Naive B cell (primary cell): ENCODE results near the gene NXN. TPM values are rescaled to one million over a fixed set of nuclear protein-coding genes. Genes with fewer than 3 reads are reported as not detected.
"Not testable (repeated sequence)": the region's sequence is repeated elsewhere in the genome, so short reads cannot be mapped to it uniquely, and the experiment has no call there.

Experiments
- ATAC-seq, 2 donors: fragments of 150-1000 bp; cut with Tn5 transposase; 2 replicates each; pipeline ENCODE4 v1.10.0; 2021; ENCODE audit warnings: low read depth in 2 of 2, mild to moderate bottlenecking in 2 of 2, moderate library complexity in 2 of 2
- DNase-seq: peaks from one replicate; pipeline ENCODE4 v3.0.0; 2022
- H3K27ac Mint-ChIP-seq, 6 donors: one replicate each; pipeline ENCODE4 v1.8.0; 2020 to 2022; ENCODE audit warnings: mild to moderate bottlenecking in 6 of 6, mixed read lengths in 6 of 6, moderate library complexity in 5 of 6, inconsistent platforms in 2 of 6
- H3K27me3 Mint-ChIP-seq, 3 donors: one replicate each; pipeline ENCODE4 v1.8.0; 2021 to 2022; ENCODE audit warnings: mixed read lengths in 3 of 3, mild to moderate bottlenecking in 1 of 3
- H3K36me3 Mint-ChIP-seq, 2 donors: one replicate each; pipeline ENCODE4 v1.8.0; 2020 to 2022; ENCODE audit warnings: mixed read lengths in 2 of 2, inconsistent platforms in 1 of 2, mild to moderate bottlenecking in 1 of 2
- H3K4me1 Mint-ChIP-seq, 3 donors: one replicate each; pipeline ENCODE4 v1.8.0; 2020 to 2022; ENCODE audit warnings: mixed read lengths in 3 of 3, inconsistent platforms in 1 of 3, mild to moderate bottlenecking in 1 of 3, moderate library complexity in 1 of 3
- H3K4me3 Mint-ChIP-seq, 8 donors: one replicate each; pipeline ENCODE4 v1.8.0; 2020 to 2022; ENCODE audit warnings: mild to moderate bottlenecking in 8 of 8, mixed read lengths in 8 of 8, moderate library complexity in 8 of 8, inconsistent platforms in 2 of 8
- H3K9me3 Mint-ChIP-seq, 7 donors: one replicate each; pipeline ENCODE4 v1.8.0; 2020 to 2022; ENCODE audit warnings: mixed read lengths in 7 of 7, mild to moderate bottlenecking in 5 of 7, inconsistent platforms in 2 of 7, moderate library complexity in 1 of 7
- polyA plus RNA-seq, 6 donors: library from polyadenylated mRNA; unstranded; fragments of 300-500 nt; fragmentation: Illumina TruSeq; gene quantifications; one replicate each; pipeline ENCODE4 v1.2.3, GENCODE V29; 2021; ENCODE audit warnings: low read depth in 6 of 6

NXN gene
- polyA plus RNA-seq, 6 donors from 2014 or later = 0.36 to 0.40 TPM; not detected in 4

- Mint-ChIP-seq H3K27ac (no peak overlapping the region), H3K4me3 (no peak overlapping the region), H3K36me3 (peaks cover 14 to 16% of the 10 kb centered on the region in 2 donors), H3K9me3 (no peaks in the 10 kb centered on the region), H3K27me3 (no peaks in the 10 kb centered on the region), H3K4me1 (peaks cover 16 to 17% (median 17%) of the 10 kb centered on the region in 3 donors)
- no peak for DNase-seq
- ATAC-seq = no peak
Measured at GRCh38 chr17:787641-788221, 191.8 kb downstream of the NXN start.

- not testable (repeated sequence) for ATAC-seq, DNase-seq, H3K27me3 Mint-ChIP-seq, H3K9me3 Mint-ChIP-seq, H3K4me3 Mint-ChIP-seq, H3K27ac Mint-ChIP-seq
- peaks cover 25 to 32% (median 31%) of the 10 kb centered on the region in 3 donors for H3K4me1 Mint-ChIP-seq
- peaks cover 7 to 11% of the 10 kb centered on the region in 2 donors for H3K36me3 Mint-ChIP-seq
Measured at GRCh38 chr17:785901-786300, 193.7 kb downstream of the NXN start.

GRCh38 chr17:784143-784542, 195.4 kb downstream of the NXN start:
- Mint-ChIP-seq H3K9me3 (no peaks in the 10 kb centered on the region), H3K27me3 (no peaks in the 10 kb centered on the region), H3K4me3 (peak overlapping the region in 7 of 8 donors; percentile 30 to 100 (median 98)), H3K36me3 (peaks cover 2 to 7% of the 10 kb centered on the region in 2 donors), H3K27ac (peak overlapping the region in 1 of 6 donors; percentile 98), H3K4me1 (peaks cover 27 to 38% (median 32%) of the 10 kb centered on the region in 3 donors)
- DNase-seq (no peak), ATAC-seq (no peak)

GRCh38 chr17:781805-782731, 197.5 kb downstream of the NXN start, which contains the start of the genes GLOD4 and MRM3:
TSS of gene GLOD4 (minus strand) at chr17:782280. CDS start at chr17:782255, 25 bp downstream.
TSS of gene MRM3 (plus strand) at chr17:782353. CDS start at chr17:782379, 26 bp downstream.
- H3K4me1 Mint-ChIP-seq = peaks cover 23 to 38% (median 29%) of the 10 kb centered on the region in 3 donors

GRCh38 chr17:778096-778495, 201.5 kb downstream of the NXN start:
- Mint-ChIP-seq H3K27me3 (no peaks in the 10 kb centered on the region), H3K27ac (no peak overlapping the region), H3K9me3 (no peaks in the 10 kb centered on the region), H3K4me1 (peaks cover 20 to 27% (median 26%) of the 10 kb centered on the region in 3 donors), H3K4me3 (no peak overlapping the region), H3K36me3 (peaks cover 30 to 40% of the 10 kb centered on the region in 2 donors)
- ATAC-seq (no peak), DNase-seq (no peak)

More at GRCh38 chr17:781805-782731, 197.5 kb downstream of the NXN start, which contains the start of the genes GLOD4 and MRM3:
- peak; percentile 95 to 96 for ATAC-seq
- peak; percentile 95 for DNase-seq
- H3K4me3 Mint-ChIP-seq = peak within 1 kb of the TSS; percentile 98 to 100 (median 98)
- H3K36me3 Mint-ChIP-seq = peaks cover 6 to 9% of the 10 kb centered on the region in 2 donors
- H3K27me3 Mint-ChIP-seq = no peaks in the 10 kb centered on the region
- peak within 1 kb of the TSS; percentile 97 to 100 (median 98) for H3K27ac Mint-ChIP-seq
- H3K9me3 Mint-ChIP-seq = no peaks in the 10 kb centered on the region

GRCh38 chr17:774313-774584, 205.3 kb downstream of the NXN start:
- ATAC-seq = no peak
- no peak overlapping the region for H3K27ac Mint-ChIP-seq
- H3K9me3 Mint-ChIP-seq = no peaks in the 10 kb centered on the region
- H3K27me3 Mint-ChIP-seq = no peaks in the 10 kb centered on the region
- peaks cover 0 to 7% (median 0%) of the 10 kb centered on the region in 3 donors for H3K4me1 Mint-ChIP-seq
- no peak for DNase-seq
- H3K36me3 Mint-ChIP-seq = peaks cover 44 to 58% of the 10 kb centered on the region in 2 donors
- no peak overlapping the region for H3K4me3 Mint-ChIP-seq

- H3K27me3 Mint-ChIP-seq = no peaks in the 10 kb centered on the region
- peaks cover 0 to 7% (median 4%) of the 10 kb centered on the region in 3 donors for H3K4me1 Mint-ChIP-seq
- H3K4me3 Mint-ChIP-seq = no peak overlapping the region
- peak overlapping the region in 3 of 6 donors; percentile 44 to 67 (median 63) for H3K27ac Mint-ChIP-seq
- ATAC-seq (no peak), DNase-seq (no peak)
- H3K9me3 Mint-ChIP-seq = no peaks in the 10 kb centered on the region
- peaks cover 44 to 64% of the 10 kb centered on the region in 2 donors for H3K36me3 Mint-ChIP-seq
Measured at GRCh38 chr17:773467-774312, 205.9 kb downstream of the NXN start.

- H3K27me3 Mint-ChIP-seq = no peaks in the 10 kb centered on the region
- H3K4me3 Mint-ChIP-seq = no peak overlapping the region
- H3K4me1 Mint-ChIP-seq = peaks cover 0 to 7% (median 4%) of the 10 kb centered on the region in 3 donors
- peaks cover 39 to 64% of the 10 kb centered on the region in 2 donors for H3K36me3 Mint-ChIP-seq
- no peak overlapping the region for H3K27ac Mint-ChIP-seq
- DNase-seq (no peak), ATAC-seq (no peak)
- no peaks in the 10 kb centered on the region for H3K9me3 Mint-ChIP-seq
Measured at GRCh38 chr17:773016-773415, 206.6 kb downstream of the NXN start.

GRCh38 chr17:767076-767475, 212.5 kb downstream of the NXN start:
- ATAC-seq (no peak), DNase-seq (no peak)
- Mint-ChIP-seq H3K27ac (no peak overlapping the region), H3K4me1 (peaks cover 1 to 10% (median 4%) of the 10 kb centered on the region in 3 donors), H3K36me3 (peaks cover 24 to 47% of the 10 kb centered on the region in 2 donors), H3K9me3 (no peaks in the 10 kb centered on the region), H3K4me3 (no peak overlapping the region), H3K27me3 (no peaks in the 10 kb centered on the region)

- DNase-seq = no peak
- H3K4me3 Mint-ChIP-seq = no peak overlapping the region
- peaks cover 0 to 9% (median 1%) of the 10 kb centered on the region in 3 donors for H3K4me1 Mint-ChIP-seq
- H3K36me3 Mint-ChIP-seq = peaks cover 9 to 16% of the 10 kb centered on the region in 2 donors
- H3K27ac Mint-ChIP-seq = no peak overlapping the region
- no peaks in the 10 kb centered on the region for H3K27me3 Mint-ChIP-seq
- no peak for ATAC-seq
- no peaks in the 10 kb centered on the region for H3K9me3 Mint-ChIP-seq
Measured at GRCh38 chr17:760371-760770, 219.2 kb downstream of the NXN start.

GRCh38 chr17:759964-760363, 219.6 kb downstream of the NXN start:
- no peak overlapping the region for H3K4me3 Mint-ChIP-seq
- ATAC-seq (no peak), DNase-seq (no peak)
- no peaks in the 10 kb centered on the region for H3K9me3 Mint-ChIP-seq
- H3K27ac Mint-ChIP-seq = no peak overlapping the region
- H3K36me3 Mint-ChIP-seq = peaks cover 5 to 12% of the 10 kb centered on the region in 2 donors
- no peaks in the 10 kb centered on the region for H3K27me3 Mint-ChIP-seq
- peaks cover 0 to 5% (median under 1%) of the 10 kb centered on the region in 3 donors for H3K4me1 Mint-ChIP-seq

GRCh38 chr17:756010-756567, 223.5 kb downstream of the NXN start:
- not testable (repeated sequence) for DNase-seq, H3K36me3 Mint-ChIP-seq, H3K9me3 Mint-ChIP-seq, ATAC-seq, H3K27me3 Mint-ChIP-seq
- Mint-ChIP-seq H3K4me1 (peaks cover 12 to 15% (median 14%) of the 10 kb centered on the region in 3 donors), H3K27ac (peak overlapping the region in 2 of 6 donors; percentile 13 to 37), H3K4me3 (peak overlapping the region in 3 of 8 donors; percentile 38 to 74 (median 57))
